HTR-8/SVneo (cell line): ENCODE measurements around the gene TOR1AIP1.

Experiments
- DNase-seq: peaks from one replicate; pipeline ENCODE4 v3.0.0; 2011; ENCODE audit warnings: low spot score, mixed read lengths; ENCODE audit not compliant: insufficient read length
- FAIRE-seq: peaks from 2 replicates; lab custom pipeline; 2011; peaks lifted over from hg19 to GRCh38; lab: Jason Lieb, UNC

The TOR1AIP1 gene

DNA sequence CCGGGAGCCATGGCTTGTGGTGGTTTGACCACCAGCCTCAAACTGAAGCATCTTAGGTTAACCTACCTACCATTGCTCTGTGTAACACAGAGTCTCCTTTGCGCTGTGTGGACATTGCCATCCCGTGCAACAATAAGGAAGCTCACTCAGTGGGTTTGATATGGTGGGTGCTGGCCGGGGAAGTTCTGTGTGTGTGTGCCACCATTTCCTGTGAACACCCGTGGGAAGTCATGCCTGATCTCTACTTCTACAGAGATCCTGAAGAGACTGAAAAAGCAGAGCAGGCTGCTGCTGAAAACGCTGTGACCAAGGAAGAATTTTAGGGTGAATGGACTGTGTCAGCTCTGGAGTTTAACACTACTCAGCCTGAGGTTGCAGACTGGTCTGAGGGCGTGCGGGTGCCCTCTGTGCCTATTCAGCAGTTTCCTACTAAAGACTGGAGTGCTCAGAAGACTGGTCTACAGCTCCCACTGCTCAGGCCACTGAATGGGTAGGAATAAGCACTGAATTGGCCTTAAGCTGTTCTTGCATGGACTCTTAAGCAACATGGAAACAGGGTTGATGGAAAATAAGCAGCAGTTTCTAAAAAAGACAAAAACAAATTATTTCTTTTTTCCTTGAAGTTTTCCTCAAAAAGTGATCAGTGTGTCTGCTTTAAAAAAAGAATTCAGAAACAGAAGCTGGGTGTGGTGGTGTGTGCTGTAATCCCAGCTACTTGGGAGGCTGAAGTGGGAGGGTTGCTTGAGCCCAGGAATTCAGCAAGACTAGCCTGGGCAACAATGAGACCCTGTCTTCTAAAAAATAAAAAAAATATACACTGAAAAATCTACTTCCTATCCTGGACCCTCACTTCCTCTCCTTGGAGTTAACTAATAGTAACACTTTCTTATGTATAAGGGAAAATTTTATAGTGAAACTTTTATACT is 87.2 kb downstream of the TOR1AIP1 start:
- no peak for DNase-seq

More for the DNA sequence above, 87.2 kb downstream of the TOR1AIP1 start:
- no peak for FAIRE-seq
